OCI-LY7 (cell line): Measurements from ENCODE around the gene GRIK2. TPM values are rescaled to one million over a fixed set of nuclear protein-coding genes. Genes with fewer than 3 reads are reported as not detected.

Source experiments
- BruUV-seq: library from RNA; stranded (reverse); fragments of 400-500 nt; replicated peaks from 2 replicates; lab custom pipeline; 2021; lab: Mats Ljungman, UMichigan
- CTCF ChIA-PET: fragments of 300-600 bp; sonication (Branson Sonifier 250); formaldehyde crosslinking; loops from one replicate; lab custom pipeline; 2022; ENCODE audit warnings: antibody characterized with exemption; ENCODE audit not compliant: unreplicated experiment; lab: Charles Lee
- POLR2A ChIA-PET: fragments of 300-600 bp; sonication (Branson Sonifier 250); formaldehyde crosslinking; loops from one replicate; lab custom pipeline; 2022; ENCODE audit warnings: antibody characterized with exemption; lab: Charles Lee
- DNase-seq: peaks from one replicate; pipeline ENCODE4 v3.0.0-alpha.2; 2015; ENCODE audit warnings: low spot score
- H2AFZ ChIP-seq: fragments of 200-600 bp; sonication (generic), shearing (Covaris generic); 2 replicates; pipeline ENCODE4 v1.6.1; 2014; ENCODE audit warnings: mild to moderate bottlenecking, antibody characterized with exemption, low read length, moderate library complexity
- H3K27ac ChIP-seq: fragments of 200-600 bp; sonication (generic); 2 replicates; pipeline ENCODE4 v1.5.1; 2014; ENCODE audit warnings: mixed run types, low read depth, mild to moderate bottlenecking, moderate library complexity, low read length, inconsistent platforms; ENCODE audit not compliant: poor library complexity, severe bottlenecking
- H3K36me3 ChIP-seq: fragments of 200-600 bp; sonication (generic); 2 replicates; pipeline ENCODE4 v1.6.1; 2014; ENCODE audit warnings: mild to moderate bottlenecking, antibody characterized with exemption, low read length, moderate library complexity, mixed read lengths; ENCODE audit not compliant: insufficient read depth
- H3K4me1 ChIP-seq: fragments of 200-600 bp; sonication (generic); 2 replicates; pipeline ENCODE4 v1.5.1; 2014; ENCODE audit warnings: mild to moderate bottlenecking, low read length; ENCODE audit not compliant: insufficient read depth, poor library complexity, severe bottlenecking
- H3K4me2 ChIP-seq: fragments of 200-600 bp; sonication (generic); 2 replicates; pipeline ENCODE4 v1.6.1; 2014; ENCODE audit warnings: mild to moderate bottlenecking, low read length
- H3K4me3 ChIP-seq: fragments of 200-600 bp; sonication (generic); 2 replicates; pipeline ENCODE4 v1.5.1; 2014; ENCODE audit warnings: mild to moderate bottlenecking, low read depth, low read length; ENCODE audit not compliant: poor library complexity, severe bottlenecking
- H3K79me2 ChIP-seq: fragments of 200-600 bp; sonication (generic); 2 replicates; pipeline ENCODE4 v1.6.1; 2016; ENCODE audit warnings: low read depth, mild to moderate bottlenecking, low read length, moderate library complexity, mixed read lengths; ENCODE audit not compliant: insufficient read depth
- H3K9me2 ChIP-seq: fragments of 200-600 bp; sonication (generic); 2 replicates; pipeline ENCODE4 v1.6.1; 2016; ENCODE audit warnings: mild to moderate bottlenecking, low read length, mixed read lengths; ENCODE audit not compliant: insufficient read depth
- H3K9me3 ChIP-seq: fragments of 200-600 bp; sonication (generic); 2 replicates; pipeline ENCODE4 v1.6.1; 2014; ENCODE audit warnings: mild to moderate bottlenecking, mixed run types, low read length, mixed read lengths
- H4K20me1 ChIP-seq: fragments of 200-600 bp; sonication (generic); 2 replicates; pipeline ENCODE4 v1.6.1; 2014; ENCODE audit warnings: mild to moderate bottlenecking, antibody characterized with exemption, low read length, moderate library complexity, mixed read lengths; ENCODE audit not compliant: insufficient read depth
- CTCF ChIP-seq: fragments of 200-600 bp; sonication (generic); conservative IDR thresholded peaks from 2 replicates; pipeline ENCODE4 v1.5.1; 2014; ENCODE audit warnings: mild to moderate bottlenecking, antibody characterized with exemption, low read length, moderate library complexity, mixed read lengths
- EZH2phosphoT487 ChIP-seq: fragments of 200-600 bp; sonication (generic); IDR thresholded peaks from 2 replicates; pipeline ENCODE4 v1.6.1; 2018; ENCODE audit warnings: low read depth, borderline replicate concordance, mild to moderate bottlenecking, mixed run types, antibody characterized with exemption, low read length, moderate library complexity, mixed read lengths
- intact Hi-C: fragments of 100-400 bp; cut with micrococcal nuclease; formaldehyde crosslinking; loops from one replicate; pipeline ENCODE4 v1.10.0; 2022; ENCODE audit not compliant: unreplicated experiment
- total RNA-seq, 2 experiments: library from RNA; depleted of rRNA in 1 of 2; stranded (reverse); fragments of >200 nt in 1 of 2; shearing (Covaris generic) in 1 of 2; gene quantifications; 2 replicates each; pipeline ENCODE4 v1.2.3, GENCODE V29; 2014 to 2022

GRIK2 gene
- total RNA-seq, 2 experiments from 2014 or later: not detected

GRCh38 chr6:101401171-101401570 lies 7.7 kb downstream of the GRIK2 start:
- no peak for DNase-seq
- TF ChIP-seq EZH2phosphoT487 (no peak), CTCF (no peak)

GRCh38 chr6:101401792-101402621 lies 8.5 kb downstream of the GRIK2 start:
- intact Hi-C loops: loop anchor here (10.0 kb wide), 1 partner anchor 253 kb away; no protein-coding TSS in a partner anchor
- Histone ChIP-seq H3K9me2 (no peaks in the 10 kb centered on the region), H3K4me1 (no peaks in the 10 kb centered on the region), H3K4me3 (no peak overlapping the region), H3K79me2 (no peaks in the 10 kb centered on the region), H3K27ac (no peak overlapping the region), H3K9me3 (no peaks in the 10 kb centered on the region), H4K20me1 (no peaks in the 10 kb centered on the region), H3K4me2 (no peak overlapping the region), H2AFZ (no peak overlapping the region), H3K36me3 (no peaks in the 10 kb centered on the region)
- TF ChIP-seq EZH2phosphoT487 (no peak), CTCF (no peak)
- no TSS peak for BruUV-seq
- DNase-seq: no peak
- ChIA-PET POLR2A (interaction anchor here (0.5 kb wide), 1 partner anchor 1694 kb away, joined by 3 read pairs; no protein-coding TSS in a partner anchor), CTCF (no interaction called here)

More at GRCh38 chr6:101401171-101401570, 7.7 kb downstream of the GRIK2 start:
- intact Hi-C loops: loop anchor here (10.0 kb wide), 1 partner anchor 254 kb away; no protein-coding TSS in a partner anchor
- Histone ChIP-seq H3K9me3 (no peaks in the 10 kb centered on the region), H3K36me3 (no peaks in the 10 kb centered on the region), H3K4me3 (no peak overlapping the region), H3K79me2 (no peaks in the 10 kb centered on the region), H3K27ac (no peak overlapping the region), H4K20me1 (no peaks in the 10 kb centered on the region), H3K9me2 (no peaks in the 10 kb centered on the region), H3K4me1 (no peaks in the 10 kb centered on the region), H3K4me2 (no peak overlapping the region), H2AFZ (no peak overlapping the region)
- CTCF ChIA-PET: no interaction called here
- POLR2A ChIA-PET: interaction anchor here (0.6 kb wide), 1 partner anchor 438 kb away, joined by 3 read pairs; no protein-coding TSS in a partner anchor
- BruUV-seq: no TSS peak
